ENCODE results near the gene PPP2R3C.
"Not testable (repeated sequence)": the region's sequence is repeated elsewhere in the genome, so short reads cannot be mapped to it uniquely, and the experiment has no call there.

Gene PPP2R3C

GRCh38 chr14:35158951-35159653 lies 37.3 kb upstream of the PPP2R3C start:
- no peak for DNase-seq (ENCODE audit: extremely low read depth, low read depth)
- no peak overlapping the region for H3K4me3 ChIP-seq (replicated peaks; ENCODE audit: low read depth, low read length)
- TF ChIP-seq, protein P1, sequence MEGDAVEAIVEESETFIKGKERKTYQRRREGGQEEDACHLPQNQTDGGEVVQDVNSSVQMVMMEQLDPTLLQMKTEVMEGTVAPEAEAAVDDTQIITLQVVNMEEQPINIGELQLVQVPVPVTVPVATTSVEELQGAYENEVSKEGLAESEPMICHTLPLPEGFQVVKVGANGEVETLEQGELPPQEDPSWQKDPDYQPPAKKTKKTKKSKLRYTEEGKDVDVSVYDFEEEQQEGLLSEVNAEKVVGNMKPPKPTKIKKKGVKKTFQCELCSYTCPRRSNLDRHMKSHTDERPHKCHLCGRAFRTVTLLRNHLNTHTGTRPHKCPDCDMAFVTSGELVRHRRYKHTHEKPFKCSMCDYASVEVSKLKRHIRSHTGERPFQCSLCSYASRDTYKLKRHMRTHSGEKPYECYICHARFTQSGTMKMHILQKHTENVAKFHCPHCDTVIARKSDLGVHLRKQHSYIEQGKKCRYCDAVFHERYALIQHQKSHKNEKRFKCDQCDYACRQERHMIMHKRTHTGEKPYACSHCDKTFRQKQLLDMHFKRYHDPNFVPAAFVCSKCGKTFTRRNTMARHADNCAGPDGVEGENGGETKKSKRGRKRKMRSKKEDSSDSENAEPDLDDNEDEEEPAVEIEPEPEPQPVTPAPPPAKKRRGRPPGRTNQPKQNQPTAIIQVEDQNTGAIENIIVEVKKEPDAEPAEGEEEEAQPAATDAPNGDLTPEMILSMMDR (IDR thresholded peaks at IDR 0.05; ENCODE audit: low read depth, low read length, missing control alignments) = no peak

GRCh38 chr14:35158491-35158890 lies 36.7 kb upstream of the PPP2R3C start:
- TF ChIP-seq, protein P1 (IDR thresholded peaks at IDR 0.05; ENCODE audit: low read depth, low read length, missing control alignments) = no peak
- no peak for DNase-seq (ENCODE audit: extremely low read depth, low read depth)
- H3K4me3 ChIP-seq (replicated peaks; ENCODE audit: low read depth, low read length) = no peak overlapping the region

- TF ChIP-seq, protein P1 (IDR thresholded peaks at IDR 0.05; ENCODE audit: low read depth, low read length, missing control alignments) = no peak
- H3K4me3 ChIP-seq (replicated peaks; ENCODE audit: low read depth, low read length) = no peak overlapping the region
- DNase-seq (ENCODE audit: extremely low read depth, low read depth) = no peak
Measured at GRCh38 chr14:35155962-35156361, 34.2 kb upstream of the PPP2R3C start.

DNA sequence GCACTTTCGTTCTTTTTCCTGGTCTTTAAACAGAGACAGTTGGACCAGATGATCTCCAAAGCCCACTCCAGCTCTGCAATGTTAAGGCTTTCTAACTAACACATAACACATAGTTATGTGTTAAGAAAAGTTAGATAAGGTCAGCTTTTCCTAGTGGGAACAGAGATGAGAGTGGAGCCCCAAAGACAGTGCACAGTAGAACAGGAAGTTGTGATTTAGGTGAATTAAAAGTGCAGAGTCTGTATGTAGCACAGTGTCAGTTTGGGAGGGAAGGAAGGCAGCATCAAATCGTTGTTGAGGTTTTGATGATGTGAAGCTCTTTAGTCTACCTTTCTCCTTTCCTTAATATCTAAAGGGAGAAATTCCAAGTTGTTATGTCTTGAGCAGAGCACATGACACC lies 32.2 kb upstream of the PPP2R3C start:
- no peak overlapping the region for H3K4me3 ChIP-seq (replicated peaks; ENCODE audit: low read depth, low read length)
- TF ChIP-seq, protein P1 (IDR thresholded peaks at IDR 0.05; ENCODE audit: low read depth, low read length, missing control alignments) = no peak
- DNase-seq (ENCODE audit: extremely low read depth, low read depth) = no peak

GRCh38 chr14:35152531-35152930 lies 30.7 kb upstream of the PPP2R3C start:
- not testable (repeated sequence) for DNase-seq (ENCODE audit: extremely low read depth, low read depth); H3K4me3 ChIP-seq (replicated peaks; ENCODE audit: low read depth, low read length)

GRCh38 chr14:35149239-35149638 lies 27.4 kb upstream of the PPP2R3C start:
- no peak for DNase-seq (ENCODE audit: extremely low read depth, low read depth)
- TF ChIP-seq, protein P1 (IDR thresholded peaks at IDR 0.05; ENCODE audit: low read depth, low read length, missing control alignments) = no peak
- no peak overlapping the region for H3K4me3 ChIP-seq (replicated peaks; ENCODE audit: low read depth, low read length)

- no peak for DNase-seq (ENCODE audit: extremely low read depth, low read depth)
- TF ChIP-seq, protein P1 (IDR thresholded peaks at IDR 0.05; ENCODE audit: low read depth, low read length, missing control alignments) = no peak
Measured at GRCh38 chr14:35147711-35148110, 25.9 kb upstream of the PPP2R3C start.

More at GRCh38 chr14:35147711-35148110, 25.9 kb upstream of the PPP2R3C start:
- H3K4me3 ChIP-seq (replicated peaks; ENCODE audit: low read depth, low read length) = no peak overlapping the region
